ENCODE results near the gene ANKS4B. TPM values are rescaled to one million over a fixed set of nuclear protein-coding genes. Genes with fewer than 3 reads are reported as not detected.

The ANKS4B gene
- total RNA-seq, 1 experiment from 2014 or later = 3.5 TPM

GRCh38 chr16:21260870-21261791 lies 27.6 kb downstream of the ANKS4B start:
- TF ChIP-seq CTCF (IDR thresholded peaks at IDR 0.05; ENCODE audit: insufficient read depth in 1 of 2, low read depth in 1 of 2, low read length in 1 of 2, severe bottlenecking in 1 of 2, unreplicated experiment in 1 of 2) = no peak
- intact Hi-C loops (cut with micrococcal nuclease; ENCODE audit: unreplicated experiment) = loop anchor here (1.0 to 5.0 kb wide), 2 partner anchors 41 to 73 kb away; no protein-coding TSS in a partner anchor
- peaks cover 30% of the 10 kb centered on the region for H3K4me1 ChIP-seq
- no peaks in the 10 kb centered on the region for H3K27me3 ChIP-seq (replicated peaks; ENCODE audit: control insufficient read depth, insufficient read depth, low read length)
- BruUV-seq (replicated peaks) = no TSS peak
- peaks cover 21% of the 10 kb centered on the region for H3K4me1 Mint-ChIP-seq (ENCODE audit: low read depth, unreplicated experiment)
- no peak overlapping the region for H3K4me3 ChIP-seq (ENCODE audit: low read depth, low read length)
- no peak overlapping the region for H3K4me3 Mint-ChIP-seq (ENCODE audit: unreplicated experiment)
- H3K9me3 Mint-ChIP-seq (ENCODE audit: unreplicated experiment) = no peaks in the 10 kb centered on the region
- ChIA-PET POLR2A (no interaction called here), CTCF (interaction anchor here (0.6 to 1.4 kb wide), 2 partner anchors 39 to 946 kb away, joined by 3 to 7 read pairs; no protein-coding TSS in a partner anchor)
- no peaks in the 10 kb centered on the region for H3K36me3 ChIP-seq (ENCODE audit: control insufficient read depth, insufficient read depth, low read length)
- peak overlapping the region; percentile 26 for H3K27ac Mint-ChIP-seq (ENCODE audit: unreplicated experiment)
- H3K27me3 Mint-ChIP-seq (ENCODE audit: insufficient read depth, unreplicated experiment) = no peaks in the 10 kb centered on the region
- peaks cover 8% of the 10 kb centered on the region for H3K36me3 Mint-ChIP-seq (ENCODE audit: insufficient read depth, unreplicated experiment)
- peak; percentile 52 to 64 for DNase-seq
- H3K9me3 ChIP-seq = no peaks in the 10 kb centered on the region

DNA sequence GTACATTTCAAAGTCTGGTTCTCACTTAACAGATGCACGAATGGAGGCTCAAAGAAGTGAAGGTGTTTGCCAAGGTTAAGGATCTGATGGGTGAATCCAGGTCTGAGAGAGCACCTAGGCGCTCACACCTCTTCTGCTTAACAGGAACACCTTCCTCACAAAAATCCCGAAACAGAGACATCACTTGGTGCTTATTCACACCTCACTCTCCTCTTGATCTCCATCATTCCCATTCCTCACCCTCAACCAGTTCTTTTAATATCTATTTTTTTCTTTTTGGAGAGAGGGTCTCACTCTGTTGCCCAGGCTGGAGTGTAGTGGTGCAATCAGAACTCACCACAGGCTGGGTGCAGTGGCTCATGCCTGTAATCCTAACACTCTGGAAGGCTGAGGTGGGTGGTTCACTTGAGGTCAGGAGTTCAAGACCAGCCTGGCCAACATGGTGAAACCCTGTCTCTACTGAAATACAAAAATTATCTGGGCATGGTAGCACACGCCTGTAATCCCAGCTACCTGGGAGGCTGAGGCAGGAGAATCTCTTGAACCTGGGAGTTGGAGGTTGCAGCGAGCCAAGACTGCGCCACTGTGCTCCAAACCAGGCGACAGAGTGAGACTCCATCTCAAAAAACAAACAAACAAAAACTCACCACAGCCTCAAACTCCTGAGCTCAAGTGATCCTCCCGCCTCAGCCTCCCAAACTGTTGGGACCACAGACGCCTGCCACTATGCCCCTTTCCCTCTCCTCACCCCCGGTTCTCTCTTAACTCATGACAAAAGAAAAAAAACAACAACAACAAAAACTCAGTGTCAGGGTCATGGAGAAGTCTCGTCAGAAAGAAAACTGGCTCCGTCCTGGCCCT lies 29.5 kb downstream of the ANKS4B start:
- Histone ChIP-seq H3K4me1 (peaks cover 30% of the 10 kb centered on the region), H3K9me3 (no peaks in the 10 kb centered on the region), H3K36me3 (ENCODE audit: control insufficient read depth, insufficient read depth, low read length) (no peaks in the 10 kb centered on the region), H3K4me3 (ENCODE audit: low read depth, low read length) (no peak overlapping the region), H3K27me3 (replicated peaks; ENCODE audit: control insufficient read depth, insufficient read depth, low read length) (no peaks in the 10 kb centered on the region)
- POLR2A ChIA-PET = no interaction called here
- Mint-ChIP-seq H3K9me3 (ENCODE audit: unreplicated experiment) (no peaks in the 10 kb centered on the region), H3K27me3 (ENCODE audit: insufficient read depth, unreplicated experiment) (no peaks in the 10 kb centered on the region), H3K4me3 (ENCODE audit: unreplicated experiment) (no peak overlapping the region), H3K27ac (ENCODE audit: unreplicated experiment) (peak overlapping the region; percentile 22), H3K4me1 (ENCODE audit: low read depth, unreplicated experiment) (peaks cover 21% of the 10 kb centered on the region), H3K36me3 (ENCODE audit: insufficient read depth, unreplicated experiment) (peaks cover 8% of the 10 kb centered on the region)
- no peak for TF ChIP-seq CTCF (IDR thresholded peaks at IDR 0.05; ENCODE audit: insufficient read depth in 1 of 2, low read depth in 1 of 2, low read length in 1 of 2, severe bottlenecking in 1 of 2, unreplicated experiment in 1 of 2)
- DNase-seq = no peak
- CTCF ChIA-PET = interaction anchor here (0.9 to 1.5 kb wide), 2 partner anchors 7 to 38 kb away, joined by 3 to 4 read pairs; no protein-coding TSS in a partner anchor
- intact Hi-C loops (cut with micrococcal nuclease; ENCODE audit: unreplicated experiment) = loop anchor here (5.0 kb wide), 1 partner anchor 39 kb away; no protein-coding TSS in a partner anchor
- BruUV-seq (replicated peaks) = no TSS peak

Measured in Caco-2 (cell line).